Measurements from ENCODE around the gene ZNF786. TPM values are rescaled to one million over a fixed set of nuclear protein-coding genes. Genes with fewer than 3 reads are reported as not detected.

ZNF786 gene
- total and polyA plus RNA-seq, 8 donors, result 1.3 to 23.5 (median 2.7) TPM

DNA sequence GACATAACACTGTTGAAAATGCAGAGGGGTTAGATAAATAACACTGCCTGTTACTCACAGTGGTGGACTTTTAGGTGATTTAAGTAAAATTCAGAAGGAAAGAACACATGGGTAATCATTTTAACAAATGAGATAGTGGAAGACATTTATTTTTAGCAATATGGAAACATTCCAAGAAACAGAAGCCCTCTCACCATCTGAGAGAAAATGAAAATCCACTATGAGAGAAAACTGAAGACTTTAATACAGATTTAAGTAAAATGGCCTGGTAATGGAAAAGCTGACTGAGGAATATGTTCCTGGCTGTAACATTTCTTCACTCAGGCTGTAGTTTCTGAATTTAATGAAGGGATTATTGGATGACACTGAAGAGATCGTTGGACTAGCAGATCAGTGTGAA is 12.1 kb upstream of the ZNF786 start:
- Histone ChIP-seq H3K36me3 (peaks cover 0 to 31% (median 20%) of the 10 kb centered on the region in 4 donors), H3K4me3 (no peak overlapping the region), H3K27me3 (no peaks in the 10 kb centered on the region), H3K27ac (no peak overlapping the region), H3K4me1 (no peaks in the 10 kb centered on the region), H3K9me3 (no peaks in the 10 kb centered on the region)
- intact Hi-C loops (cut with DNase I; ENCODE audit: low total_unique reads), result no loop called here
- no peak for DNase-seq
- TF ChIP-seq, protein P1, sequence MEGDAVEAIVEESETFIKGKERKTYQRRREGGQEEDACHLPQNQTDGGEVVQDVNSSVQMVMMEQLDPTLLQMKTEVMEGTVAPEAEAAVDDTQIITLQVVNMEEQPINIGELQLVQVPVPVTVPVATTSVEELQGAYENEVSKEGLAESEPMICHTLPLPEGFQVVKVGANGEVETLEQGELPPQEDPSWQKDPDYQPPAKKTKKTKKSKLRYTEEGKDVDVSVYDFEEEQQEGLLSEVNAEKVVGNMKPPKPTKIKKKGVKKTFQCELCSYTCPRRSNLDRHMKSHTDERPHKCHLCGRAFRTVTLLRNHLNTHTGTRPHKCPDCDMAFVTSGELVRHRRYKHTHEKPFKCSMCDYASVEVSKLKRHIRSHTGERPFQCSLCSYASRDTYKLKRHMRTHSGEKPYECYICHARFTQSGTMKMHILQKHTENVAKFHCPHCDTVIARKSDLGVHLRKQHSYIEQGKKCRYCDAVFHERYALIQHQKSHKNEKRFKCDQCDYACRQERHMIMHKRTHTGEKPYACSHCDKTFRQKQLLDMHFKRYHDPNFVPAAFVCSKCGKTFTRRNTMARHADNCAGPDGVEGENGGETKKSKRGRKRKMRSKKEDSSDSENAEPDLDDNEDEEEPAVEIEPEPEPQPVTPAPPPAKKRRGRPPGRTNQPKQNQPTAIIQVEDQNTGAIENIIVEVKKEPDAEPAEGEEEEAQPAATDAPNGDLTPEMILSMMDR (IDR thresholded peaks at IDR 0.05), result no peak
- 66 to 89% (median 76%) methylated on average over 1 of the region's 1 CpG for WGBS, 5 donors

DNA sequence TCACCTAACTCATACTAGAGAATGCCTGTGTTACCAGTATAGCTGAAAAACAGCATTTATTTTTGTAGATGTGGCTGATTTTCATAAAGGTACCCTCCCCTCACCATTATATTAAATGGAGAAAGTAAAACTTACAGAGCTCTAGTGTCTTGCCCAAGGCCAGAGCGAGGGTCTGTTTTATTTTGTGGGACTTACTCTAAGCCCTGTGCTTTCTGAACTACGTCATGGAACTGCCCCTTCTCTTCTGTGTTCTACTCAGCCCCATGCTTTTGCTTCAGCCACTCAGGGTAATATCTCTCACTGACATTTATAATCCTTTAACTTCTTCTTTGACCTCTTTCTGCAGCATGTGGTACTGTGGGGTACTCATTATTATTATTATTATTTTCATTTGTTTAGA is 10.3 kb upstream of the ZNF786 start:
- WGBS, 5 donors, result 86 to 94% (median 91%) methylated on average over 2 of the region's 2 CpGs
- TF ChIP-seq POLR2AphosphoS5 (IDR thresholded peaks at IDR 0.05) (no peak), POLR2A (IDR thresholded peaks at IDR 0.05) (no peak), EP300 (IDR thresholded peaks at IDR 0.05) (no peak)
- TF ChIP-seq, protein P1 (IDR thresholded peaks at IDR 0.05), result no peak

DNA sequence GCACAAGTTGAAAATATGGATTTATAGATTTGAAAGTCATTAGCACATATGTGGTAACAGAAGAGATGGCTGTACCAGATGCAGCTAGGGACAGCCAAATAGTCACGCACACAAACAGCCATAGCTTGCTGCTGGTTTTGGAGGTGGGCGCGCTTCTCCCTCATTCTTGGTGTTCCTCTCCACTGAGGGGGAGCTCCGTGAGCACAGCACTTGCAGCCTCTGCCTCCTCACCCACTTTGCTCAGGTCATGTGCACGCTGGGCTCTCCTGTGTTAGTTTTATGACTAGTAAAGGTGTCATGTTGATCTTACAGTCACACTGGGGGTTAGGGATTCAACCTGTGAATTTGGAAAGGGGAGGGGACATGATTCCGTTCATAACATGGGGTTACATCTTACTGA is 8.5 kb upstream of the ZNF786 start:
- H3K4me3 ChIP-seq, result no peak overlapping the region
- intact Hi-C loops (cut with DNase I; ENCODE audit: low total_unique reads), result no loop called here
- no peaks in the 10 kb centered on the region for H3K4me1 ChIP-seq
- TF ChIP-seq POLR2A (IDR thresholded peaks at IDR 0.05), result no peak
- TF ChIP-seq EP300 (IDR thresholded peaks at IDR 0.05), result no peak
- no peak for TF ChIP-seq POLR2AphosphoS5 (IDR thresholded peaks at IDR 0.05)
- TF ChIP-seq, protein P1 (IDR thresholded peaks at IDR 0.05), result no peak
- no peaks in the 10 kb centered on the region for H3K9me3 ChIP-seq
- no peaks in the 10 kb centered on the region for H3K27me3 ChIP-seq
- peaks cover 0 to 16% (median 8%) of the 10 kb centered on the region in 4 donors for H3K36me3 ChIP-seq
- no peak for DNase-seq
- 80 to 89% (median 80%) methylated on average over 5 to 6 of the region's 6 CpGs for WGBS, 5 donors
- no peak overlapping the region for H3K27ac ChIP-seq

More for the DNA sequence above, 10.3 kb upstream of the ZNF786 start:
- Histone ChIP-seq H3K4me3 (no peak overlapping the region), H3K27me3 (no peaks in the 10 kb centered on the region), H3K4me1 (no peaks in the 10 kb centered on the region), H3K9me3 (no peaks in the 10 kb centered on the region), H3K36me3 (peaks cover 0 to 31% (median 20%) of the 10 kb centered on the region in 4 donors), H3K27ac (no peak overlapping the region)
- no peak for DNase-seq
- intact Hi-C loops (cut with DNase I; ENCODE audit: low total_unique reads), result no loop called here

DNA sequence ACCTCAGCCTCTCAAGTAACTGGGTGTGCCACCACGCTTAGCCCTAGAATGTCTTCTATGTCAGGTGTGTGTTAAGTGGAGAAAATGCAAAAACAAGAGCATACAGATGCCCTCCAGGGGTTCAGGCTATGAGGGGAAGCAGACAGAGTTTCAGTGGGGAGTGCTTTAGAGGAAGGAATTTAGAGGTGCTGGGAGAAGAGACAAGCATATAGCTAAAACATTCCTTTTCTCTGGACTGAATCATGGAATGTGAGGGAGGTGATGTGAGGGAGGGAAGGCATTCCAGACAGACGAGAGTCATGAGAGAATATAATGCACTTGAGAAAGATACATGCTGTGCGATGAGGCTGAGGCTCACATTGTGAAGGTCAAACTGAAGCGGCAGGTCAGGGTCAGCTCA is 6.6 kb upstream of the ZNF786 start:
- no peak for DNase-seq
- WGBS, 5 donors, result 70 to 87% (median 81%) methylated on average over 4 of the region's 4 CpGs
- TF ChIP-seq EP300 (IDR thresholded peaks at IDR 0.05) (no peak), POLR2AphosphoS5 (IDR thresholded peaks at IDR 0.05) (no peak), POLR2A (IDR thresholded peaks at IDR 0.05) (no peak)
- TF ChIP-seq, protein P1 (IDR thresholded peaks at IDR 0.05), result no peak
- Histone ChIP-seq H3K4me1 (no peaks in the 10 kb centered on the region), H3K27ac (no peak overlapping the region), H3K27me3 (no peaks in the 10 kb centered on the region), H3K4me3 (no peak overlapping the region), H3K36me3 (no peaks in the 10 kb centered on the region), H3K9me3 (no peaks in the 10 kb centered on the region)
- intact Hi-C loops (cut with DNase I; ENCODE audit: low total_unique reads), result no loop called here
